Measurements from ENCODE around the gene CHRD. TPM values are rescaled to one million over a fixed set of nuclear protein-coding genes. Genes with fewer than 3 reads are reported as not detected.
A peak's percentile ranks its signal among the peaks of the same experiment; 100 is the strongest.

Gene CHRD
- total and polyA plus RNA-seq, 4 experiments from 2014 or later = not detected

GRCh38 chr3:184361932-184362667 lies 17.8 kb upstream of the CHRD start:
- peak overlapping the region; percentile 77 to 99 (median 94) for H3K27ac Mint-ChIP-seq
- intact Hi-C loops (cut with micrococcal nuclease) = loop anchor here (2.0 to 5.0 kb wide), 5 partner anchors 47 to 450 kb away; partner anchors contain the start of genes ABCF3, ALG3, EEF1AKMT4 and EIF4G1

DNA sequence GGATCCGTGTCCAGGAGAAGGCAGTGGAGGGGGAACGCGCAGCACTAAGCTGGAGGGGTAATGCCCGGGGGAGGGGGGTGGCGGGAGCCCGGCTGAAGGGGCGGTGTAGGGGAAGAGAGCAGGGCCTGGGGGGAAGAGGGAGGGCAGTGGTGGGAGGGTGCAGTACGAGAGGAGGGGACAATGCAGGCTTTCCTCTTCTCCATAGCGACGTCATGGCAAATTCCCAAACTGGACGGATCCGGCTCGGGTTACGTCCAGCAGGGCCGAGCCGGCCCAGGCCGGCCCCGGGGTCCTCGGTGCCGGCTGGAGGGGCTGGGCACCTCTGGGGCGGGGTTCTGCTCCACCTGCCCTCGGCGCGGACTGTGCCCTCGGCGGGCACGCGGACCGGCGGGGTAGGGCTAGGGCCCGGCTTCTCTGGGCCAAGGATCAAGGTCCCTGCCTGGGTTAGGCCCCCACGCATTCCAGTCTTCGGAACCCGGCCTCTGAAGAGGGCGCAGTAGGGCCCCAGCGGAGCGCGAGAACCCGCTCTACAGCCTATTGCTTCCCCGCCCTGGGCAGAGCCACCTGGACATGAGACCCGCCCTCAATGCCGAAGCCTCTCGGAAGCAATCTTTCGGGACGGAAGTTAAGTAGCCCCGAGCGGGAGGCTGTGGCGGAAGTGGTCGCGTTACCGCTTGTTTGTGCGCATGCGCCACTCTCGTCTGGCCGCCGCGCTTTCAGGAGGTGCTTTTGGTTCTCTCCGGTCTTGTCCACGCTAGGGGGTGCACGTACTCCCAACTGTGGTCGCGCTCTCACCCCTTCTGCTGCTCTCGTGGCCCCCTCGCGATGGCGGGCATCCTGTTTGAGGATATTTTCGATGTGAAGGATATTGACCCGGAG lies 16.9 kb upstream of the CHRD start:
- peaks cover 12% of the 10 kb centered on the region for H3K36me3 ChIP-seq (ENCODE audit: insufficient read depth, low read length)
- peak overlapping the region; percentile 81 to 92 for H3K4me3 ChIP-seq (ENCODE audit: low read length in 2 of 2)
- CTCF ChIA-PET (ENCODE audit: partially characterized antibody) = interaction anchor here (0.5 to 5.6 kb wide), 8 partner anchors 10 to 198 kb away, joined by 3 to 29 read pairs (median 4); partner anchors contain the start of genes EEF1AKMT4 and EPHB3
- peak overlapping the region; percentile 97 to 100 (median 99) for H3K4me3 Mint-ChIP-seq
- H3K27me3 Mint-ChIP-seq = no peaks in the 10 kb centered on the region
- intact Hi-C loops (cut with micrococcal nuclease) = loop anchor here (1.0 to 5.0 kb wide), 7 partner anchors 28 to 449 kb away; partner anchors contain the start of genes ABCF3, ALG3, EEF1AKMT4 and EIF4G1
- H3K9me3 ChIP-seq (ENCODE audit: control insufficient read depth in 1 of 2, low read length in 2 of 2) = no peaks in the 10 kb centered on the region
- peaks cover 0 to 2% (median 0%) of the 10 kb centered on the region in 8 donors for H3K9me3 Mint-ChIP-seq
- H3K4me1 Mint-ChIP-seq = peaks cover 16 to 42% (median 29%) of the 10 kb centered on the region in 4 donors
- peak overlapping the region; percentile 97 to 99 (median 98) for H3K27ac Mint-ChIP-seq
- peaks cover 22% of the 10 kb centered on the region for H3K4me1 ChIP-seq (ENCODE audit: insufficient read depth, low read length)
- peak; percentile 91 to 94 (median 92) for DNase-seq
- POLR2A ChIA-PET (ENCODE audit: partially characterized antibody) = interaction anchor here (1.0 to 2.3 kb wide), 15 partner anchors 9 to 229 kb away, joined by 3 to 10 read pairs (median 3); partner anchors contain the start of genes ABCF3, EEF1AKMT4, EIF2B5 and FAM131A
- H3K27me3 ChIP-seq (ENCODE audit: insufficient read depth, low read length) = no peaks in the 10 kb centered on the region
- peaks cover 17 to 36% of the 10 kb centered on the region in 2 donors for H3K36me3 Mint-ChIP-seq
- H3K27ac ChIP-seq (ENCODE audit: low read depth, low read length) = peak overlapping the region; percentile 75

More at GRCh38 chr3:184361932-184362667, 17.8 kb upstream of the CHRD start:
- peaks cover 9% of the 10 kb centered on the region for H3K36me3 ChIP-seq (ENCODE audit: insufficient read depth, low read length)
- Mint-ChIP-seq H3K9me3 (peaks cover 0 to 2% (median 0%) of the 10 kb centered on the region in 8 donors), H3K36me3 (peaks cover 12 to 29% of the 10 kb centered on the region in 2 donors), H3K4me1 (peaks cover 16 to 39% (median 26%) of the 10 kb centered on the region in 4 donors), H3K4me3 (peak overlapping the region; percentile 90 to 99 (median 96)), H3K27me3 (no peaks in the 10 kb centered on the region)
- POLR2A ChIA-PET (ENCODE audit: partially characterized antibody) = interaction anchor here (0.5 to 2.3 kb wide), 17 partner anchors 8 to 228 kb away, joined by 3 to 10 read pairs (median 4); partner anchors contain the start of genes ABCF3, AP2M1, EEF1AKMT4 and EIF2B5
- H3K4me3 ChIP-seq (ENCODE audit: low read length in 2 of 2) = peak overlapping the region; percentile 81 to 92
- peak overlapping the region; percentile 75 for H3K27ac ChIP-seq (ENCODE audit: low read depth, low read length)
- peaks cover 22% of the 10 kb centered on the region for H3K4me1 ChIP-seq (ENCODE audit: insufficient read depth, low read length)
- peak; percentile 22 to 61 (median 32) for DNase-seq
- CTCF ChIA-PET (ENCODE audit: partially characterized antibody) = interaction anchor here (1.2 to 5.6 kb wide), 6 partner anchors 9 to 199 kb away, joined by 3 to 29 read pairs (median 4); partner anchors contain the start of genes EEF1AKMT4 and EPHB3
- H3K9me3 ChIP-seq (ENCODE audit: control insufficient read depth in 1 of 2, low read length in 2 of 2) = no peaks in the 10 kb centered on the region
- no peaks in the 10 kb centered on the region for H3K27me3 ChIP-seq (ENCODE audit: insufficient read depth, low read length)

DNA sequence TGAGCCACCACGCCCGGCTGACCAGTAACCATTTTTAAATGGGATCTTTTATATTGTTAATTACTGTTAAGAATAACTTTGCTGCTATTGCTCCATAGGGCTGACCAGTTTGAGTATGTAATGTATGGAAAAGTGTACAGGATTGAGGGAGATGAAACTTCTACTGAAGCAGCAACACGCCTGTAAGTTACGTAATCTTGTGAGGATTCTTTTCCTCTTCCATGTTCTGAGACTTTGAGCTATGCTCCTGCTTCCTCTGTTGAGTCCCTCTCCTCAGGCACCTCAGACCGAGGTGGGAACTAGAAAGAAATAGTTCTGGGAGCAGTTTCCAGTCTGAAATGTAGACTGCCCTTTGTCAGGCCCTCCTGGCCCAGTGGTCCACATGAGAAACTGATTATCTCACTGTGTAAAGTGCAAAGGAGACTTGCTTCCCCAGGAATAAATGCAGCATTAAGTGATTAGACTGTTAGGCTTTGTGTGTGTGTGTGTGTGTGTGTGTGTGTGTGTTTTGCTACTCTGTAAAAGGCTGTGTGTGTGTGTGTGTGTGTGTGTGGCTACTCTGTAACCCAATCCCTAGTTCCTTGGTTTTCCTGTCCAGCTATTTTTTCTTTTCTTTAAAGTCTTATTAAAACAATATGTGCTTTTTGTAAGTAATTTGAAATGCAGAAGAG lies 13.1 kb upstream of the CHRD start:
- intact Hi-C loops (cut with micrococcal nuclease) = no loop called here
- peak overlapping the region in 2 of 7 donors; percentile 32 to 35 for H3K27ac Mint-ChIP-seq
- no peaks in the 10 kb centered on the region for H3K27me3 Mint-ChIP-seq
- no peak overlapping the region for H3K27ac ChIP-seq (ENCODE audit: low read depth, low read length)
- H3K9me3 Mint-ChIP-seq = peaks cover 0 to 2% (median 0%) of the 10 kb centered on the region in 8 donors
- H3K4me1 Mint-ChIP-seq = peaks cover 17 to 46% (median 28%) of the 10 kb centered on the region in 4 donors
- H3K4me3 ChIP-seq (ENCODE audit: low read length in 2 of 2) = no peak overlapping the region
- no peaks in the 10 kb centered on the region for H3K27me3 ChIP-seq (ENCODE audit: insufficient read depth, low read length)
- H3K36me3 Mint-ChIP-seq = peaks cover 24 to 58% of the 10 kb centered on the region in 2 donors
- H3K9me3 ChIP-seq (ENCODE audit: control insufficient read depth in 1 of 2, low read length in 2 of 2) = no peaks in the 10 kb centered on the region
- no peak for DNase-seq
- H3K36me3 ChIP-seq (ENCODE audit: insufficient read depth, low read length) = peaks cover 16% of the 10 kb centered on the region
- H3K4me1 ChIP-seq (ENCODE audit: insufficient read depth, low read length) = peaks cover 12% of the 10 kb centered on the region
- H3K4me3 Mint-ChIP-seq = no peak overlapping the region
- ChIA-PET POLR2A (ENCODE audit: partially characterized antibody) (no interaction called here), CTCF (ENCODE audit: partially characterized antibody) (interaction anchor here (1.0 to 1.3 kb wide), 2 partner anchors 8 to 175 kb away, joined by 3 read pairs; no protein-coding TSS in a partner anchor)

- ChIA-PET POLR2A (ENCODE audit: partially characterized antibody) (no interaction called here), CTCF (ENCODE audit: partially characterized antibody) (interaction anchor here (0.8 to 6.4 kb wide), 4 partner anchors 8 to 174 kb away, joined by 3 to 93 read pairs (median 4); no protein-coding TSS in a partner anchor)
These were observed 11.7 kb upstream of the CHRD start for GRCh38 chr3:184368116-184368515.

GRCh38 chr3:184368586-184369183 lies 11.2 kb upstream of the CHRD start:
- H3K27ac Mint-ChIP-seq = peak overlapping the region in 3 of 7 donors; percentile 16 to 25 (median 22)
- no peak for DNase-seq
- ChIA-PET CTCF (ENCODE audit: partially characterized antibody) (interaction anchor here (0.8 to 6.4 kb wide), 3 partner anchors 9 to 144 kb away, joined by 3 to 93 read pairs (median 4); no protein-coding TSS in a partner anchor), POLR2A (ENCODE audit: partially characterized antibody) (interaction anchor here (1.0 kb wide), 1 partner anchor 8 kb away, joined by 4 read pairs; no protein-coding TSS in a partner anchor)
- Histone ChIP-seq H3K9me3 (ENCODE audit: control insufficient read depth in 1 of 2, low read length in 2 of 2) (no peaks in the 10 kb centered on the region), H3K27me3 (ENCODE audit: insufficient read depth, low read length) (no peaks in the 10 kb centered on the region), H3K36me3 (ENCODE audit: insufficient read depth, low read length) (peaks cover 16% of the 10 kb centered on the region), H3K4me1 (ENCODE audit: insufficient read depth, low read length) (peaks cover 11% of the 10 kb centered on the region), H3K27ac (ENCODE audit: low read depth, low read length) (no peak overlapping the region), H3K4me3 (ENCODE audit: low read length in 2 of 2) (no peak overlapping the region)
- intact Hi-C loops (cut with micrococcal nuclease) = no loop called here
- no peaks in the 10 kb centered on the region for H3K9me3 Mint-ChIP-seq
- no peaks in the 10 kb centered on the region for H3K27me3 Mint-ChIP-seq
- peak overlapping the region in 1 of 8 donors; percentile 20 for H3K4me3 Mint-ChIP-seq
- H3K4me1 Mint-ChIP-seq = peaks cover 17 to 34% (median 25%) of the 10 kb centered on the region in 4 donors
- H3K36me3 Mint-ChIP-seq = peaks cover 24 to 49% of the 10 kb centered on the region in 2 donors

More at GRCh38 chr3:184368116-184368515, 11.7 kb upstream of the CHRD start:
- H3K36me3 ChIP-seq (ENCODE audit: insufficient read depth, low read length) = peaks cover 16% of the 10 kb centered on the region
- H3K9me3 Mint-ChIP-seq = peaks cover 0 to 2% (median 0%) of the 10 kb centered on the region in 8 donors
- no peak for DNase-seq
- no peak overlapping the region for H3K4me3 Mint-ChIP-seq
- peak overlapping the region in 2 of 7 donors; percentile 5 to 73 for H3K27ac Mint-ChIP-seq
- H3K27me3 ChIP-seq (ENCODE audit: insufficient read depth, low read length) = no peaks in the 10 kb centered on the region
- H3K36me3 Mint-ChIP-seq = peaks cover 24 to 54% of the 10 kb centered on the region in 2 donors
- no peak overlapping the region for H3K4me3 ChIP-seq (ENCODE audit: low read length in 2 of 2)
- intact Hi-C loops (cut with micrococcal nuclease) = no loop called here
- no peaks in the 10 kb centered on the region for H3K9me3 ChIP-seq (ENCODE audit: control insufficient read depth in 1 of 2, low read length in 2 of 2)
- H3K4me1 Mint-ChIP-seq = peaks cover 18 to 39% (median 28%) of the 10 kb centered on the region in 4 donors
- no peaks in the 10 kb centered on the region for H3K27me3 Mint-ChIP-seq
- peaks cover 12% of the 10 kb centered on the region for H3K4me1 ChIP-seq (ENCODE audit: insufficient read depth, low read length)
- H3K27ac ChIP-seq (ENCODE audit: low read depth, low read length) = no peak overlapping the region

All from CD4-positive, alpha-beta memory T cell (primary cell).